Stimulated activated CD4-positive, alpha-beta T cell treated with anti-CD3 and anti-CD28 coated beads, Interleukin-15, amount 100 ng/mL, for 48 hours (primary cell): ENCODE measurements around the gene TMEM179B.

Source experiments
- DNase-seq, 2 donors: peaks; one replicate each; pipeline ENCODE4 v3.0.0-alpha.2; 2020; ENCODE audit warnings: low read depth in 2 of 2

Gene TMEM179B

DNA sequence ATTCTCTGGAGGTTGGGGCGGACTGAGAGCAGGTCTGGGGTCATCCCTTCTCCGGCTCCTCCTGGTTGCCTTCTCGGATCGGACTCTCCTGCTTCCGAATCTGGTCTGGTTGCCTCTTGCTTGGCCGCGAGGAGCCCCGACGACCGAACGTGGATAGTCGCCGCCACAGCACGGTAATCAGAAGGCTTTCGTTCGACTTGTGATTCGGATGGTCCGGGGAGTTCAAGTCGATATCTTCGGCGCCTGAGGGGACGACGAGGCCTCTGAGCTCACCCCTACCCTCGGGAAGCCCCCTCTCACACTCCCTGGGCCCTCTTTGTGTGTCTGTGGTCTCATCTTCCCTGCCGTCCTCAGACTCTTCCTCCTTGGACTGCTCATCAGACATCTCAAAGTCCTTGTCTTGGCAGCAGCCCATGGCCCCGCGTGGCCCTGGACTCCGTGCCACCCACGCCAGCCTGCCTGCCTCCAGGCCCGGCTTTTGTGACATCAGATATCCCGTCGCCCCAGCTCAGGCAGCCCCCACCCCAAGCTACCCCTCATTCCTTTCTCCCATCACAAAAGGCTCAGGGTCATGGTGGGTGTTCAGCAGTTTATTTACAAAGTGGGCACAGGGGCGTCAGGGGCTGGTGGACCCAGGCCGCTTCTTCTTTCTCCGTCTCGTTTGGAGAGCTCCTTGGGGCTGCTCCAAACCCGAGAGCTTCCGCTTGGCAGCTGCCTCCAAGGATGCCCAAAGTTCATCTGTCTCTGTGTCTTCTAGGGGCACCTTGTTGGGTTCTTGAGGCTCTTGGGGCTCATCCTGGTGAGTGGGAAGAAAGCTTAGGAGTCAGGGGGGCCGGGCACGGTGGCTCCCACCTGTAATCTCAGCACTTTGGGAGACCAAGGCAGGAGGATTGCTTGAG, 45.4 kb downstream of the TMEM179B start, which contains the start of gene TEX54:
Gene TEX54 (minus strand): TSS at position 506 of the 899 bp plus-strand sequence.
- DNase-seq: no peak

DNA sequence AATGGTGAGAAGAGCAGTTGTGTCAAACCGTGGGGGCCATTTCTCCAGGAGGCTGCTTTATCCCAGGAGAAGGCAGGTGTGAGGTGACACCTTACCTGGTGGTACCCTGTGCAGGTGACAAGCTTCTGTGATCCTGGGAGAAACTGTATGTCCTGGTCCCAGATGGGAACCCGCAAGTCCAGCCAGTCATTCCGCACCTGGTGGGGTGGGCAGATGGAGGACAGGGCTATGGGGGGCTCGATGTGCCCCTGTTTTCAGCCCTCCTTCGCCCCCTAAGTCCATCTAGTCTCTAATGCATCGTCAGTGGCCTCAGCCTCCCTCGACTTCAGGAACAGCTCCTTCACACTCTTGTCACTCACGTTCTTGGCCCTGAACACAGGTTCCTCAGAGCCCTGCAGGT, 48.1 kb downstream of the TMEM179B start:
- DNase-seq: no peak

DNA sequence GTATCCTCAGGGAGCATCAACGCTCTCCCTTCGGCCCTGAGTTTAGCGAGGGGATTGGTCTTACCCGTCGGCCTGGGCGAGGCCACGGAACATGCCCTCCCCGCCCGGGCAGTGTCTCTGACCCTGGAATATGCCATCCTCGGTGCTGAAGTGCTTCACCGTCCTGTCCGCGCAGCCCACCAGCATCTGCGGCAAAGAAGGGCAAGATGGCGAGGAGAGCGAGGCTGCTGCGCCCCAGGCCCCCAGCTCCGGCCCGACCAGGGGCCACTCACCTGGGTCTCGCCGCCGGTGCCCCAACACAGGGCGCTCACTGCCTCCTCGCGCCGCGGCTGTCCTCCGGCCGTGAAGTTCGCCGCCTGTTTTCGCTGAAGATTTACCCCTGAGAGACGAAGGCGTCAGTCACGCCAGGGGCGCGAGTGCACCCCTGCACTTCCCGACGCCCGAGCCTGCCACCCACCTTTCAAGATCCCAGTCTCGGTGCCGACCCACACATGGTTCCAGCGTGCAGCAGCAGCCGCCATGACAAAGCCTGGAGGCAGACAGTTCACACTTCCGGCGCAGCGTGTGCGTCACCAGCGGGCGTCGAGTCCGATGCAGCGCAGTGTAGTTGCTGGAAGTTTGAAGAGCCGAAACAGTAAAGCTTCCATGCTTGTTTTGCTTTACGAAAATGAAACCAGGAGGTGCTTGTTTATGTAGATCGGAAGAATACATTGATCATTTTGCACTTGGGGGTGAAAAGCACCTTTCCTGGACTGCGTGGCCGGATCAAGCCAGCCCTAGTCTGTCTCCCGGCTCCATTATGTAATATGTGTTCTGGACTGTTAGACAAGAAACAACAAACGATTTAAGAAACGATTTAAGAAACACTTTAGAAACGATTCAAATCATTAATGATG, 52.1 kb downstream of the TMEM179B start, which contains the start of gene WDR74:
Gene WDR74 (minus strand): TSS at position 541 of the 896 bp plus-strand sequence. CDS start 20 bp downstream, at position 521.
- DNase-seq: peak; percentile 88
